GM18909 (cell line): Measurements from ENCODE around the gene RASGRP3.

Source experiments
- ATAC-seq: cut with Tn5 transposase; IDR thresholded peaks from one replicate; pipeline ENCODE4 v1.9.1; 2021; ENCODE audit warnings: mild to moderate bottlenecking; ENCODE audit not compliant: unreplicated experiment, poor library complexity

The RASGRP3 gene

DNA sequence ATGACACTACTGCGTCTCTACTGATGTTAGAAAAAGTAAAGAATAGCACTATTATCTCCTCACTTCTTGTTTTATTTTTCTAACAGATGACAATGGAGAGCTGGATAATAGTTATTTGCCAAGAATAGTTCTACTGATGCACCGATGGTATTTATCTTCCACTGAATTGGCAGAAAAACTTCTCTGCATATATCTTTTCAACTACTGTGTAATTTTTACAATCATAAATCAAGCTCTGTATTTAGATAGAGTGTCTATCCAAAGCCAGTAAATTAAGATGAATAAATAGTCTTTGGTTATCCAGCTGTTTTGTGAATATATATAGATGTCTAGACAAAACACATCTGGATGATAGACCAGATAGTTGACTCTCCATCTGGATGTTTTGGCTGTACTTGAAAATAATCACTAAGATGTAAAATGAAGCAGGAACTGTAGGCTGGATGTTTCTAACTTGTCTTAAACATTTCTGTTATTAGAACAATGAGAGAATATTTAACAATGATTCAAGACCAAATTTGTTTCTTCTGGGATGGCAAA, 40.1 kb downstream of the RASGRP3 start:
- ATAC-seq = no peak

- no peak for ATAC-seq
These were observed 41.8 kb downstream of the RASGRP3 start for GRCh38 chr2:33518200-33518599.

GRCh38 chr2:33518929-33519328, 42.5 kb downstream of the RASGRP3 start:
- ATAC-seq = no peak

- ATAC-seq = no peak
These were observed 45.4 kb downstream of the RASGRP3 start for GRCh38 chr2:33521791-33522281.

GRCh38 chr2:33522576-33522975, 46.1 kb downstream of the RASGRP3 start:
- ATAC-seq = no peak

DNA sequence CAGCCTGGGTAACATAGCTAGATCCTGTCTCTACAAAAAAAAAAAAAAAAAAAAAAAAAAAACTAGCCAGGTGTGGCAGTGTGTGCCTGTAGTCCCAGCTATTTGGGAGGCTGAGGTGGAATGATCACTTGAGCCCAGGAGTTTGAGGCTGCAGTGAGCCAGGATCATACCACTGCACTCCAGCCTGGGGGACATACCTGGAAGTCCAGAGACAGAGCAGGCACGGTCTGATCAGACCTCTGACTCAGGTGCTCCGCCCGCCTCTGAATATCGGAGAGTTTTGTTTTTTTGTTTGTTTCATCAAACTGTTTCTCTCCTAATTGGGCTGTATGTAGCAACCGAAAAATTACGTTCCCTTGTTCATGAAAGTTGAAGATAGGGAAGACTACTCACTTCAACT, 49.2 kb downstream of the RASGRP3 start:
- ATAC-seq = no peak

GRCh38 chr2:33526132-33526531, 49.7 kb downstream of the RASGRP3 start:
- ATAC-seq = no peak

DNA sequence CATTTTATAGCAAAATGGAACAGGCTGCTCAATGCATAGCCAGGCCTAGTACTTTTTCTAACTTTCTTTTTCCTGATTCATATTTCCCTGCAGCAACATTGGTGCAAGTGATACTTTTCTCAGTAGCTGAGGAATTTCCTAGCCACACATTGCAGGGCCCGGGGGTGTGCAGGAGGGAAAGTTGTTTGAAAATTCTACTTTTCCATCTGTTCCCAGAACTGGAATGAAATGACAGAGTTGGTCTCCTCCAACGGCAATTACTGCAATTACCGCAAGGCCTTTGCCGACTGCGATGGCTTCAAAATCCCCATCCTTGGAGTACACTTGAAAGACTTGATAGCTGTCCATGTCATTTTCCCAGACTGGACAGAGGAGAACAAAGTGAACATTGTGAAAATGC, 50.5 kb downstream of the RASGRP3 start:
- ATAC-seq = no peak

GRCh38 chr2:33528441-33528950, 52.0 kb downstream of the RASGRP3 start:
- no peak for ATAC-seq

DNA sequence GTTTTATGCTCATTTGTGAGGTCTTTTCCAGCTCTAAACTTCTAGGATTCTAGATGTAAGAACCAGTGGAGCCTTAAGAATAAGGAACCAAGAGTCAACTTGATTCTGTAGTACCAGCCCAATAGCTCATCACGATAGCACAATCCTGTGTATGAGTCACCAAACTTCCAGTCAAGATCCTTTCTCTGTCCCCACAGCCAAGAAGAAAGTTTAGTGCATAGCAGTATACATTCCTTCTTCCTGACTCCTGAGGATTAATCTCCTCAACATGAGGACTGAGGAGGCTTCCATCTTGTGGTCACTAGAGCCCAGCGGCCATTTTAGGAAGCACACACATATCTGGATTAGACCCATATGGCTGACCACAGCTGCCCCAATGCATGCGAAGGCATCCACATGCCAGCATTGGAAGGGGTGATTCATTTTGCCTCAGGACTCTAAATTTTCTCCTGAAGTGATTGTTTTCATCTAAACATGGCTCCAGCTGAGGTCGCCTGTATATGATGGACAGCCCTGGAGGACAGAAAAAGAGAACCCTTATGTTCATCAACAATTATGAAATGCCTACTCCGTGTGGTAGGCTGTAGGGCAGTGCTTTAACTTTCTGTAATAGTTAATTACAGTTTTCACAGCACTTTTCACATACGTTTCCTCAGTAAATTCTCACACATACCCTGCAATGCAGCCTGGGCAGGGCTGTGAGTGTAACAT, 53.5 kb downstream of the RASGRP3 start:
- ATAC-seq = peak; percentile 29

- ATAC-seq = peak; percentile 31
These were observed 54.5 kb downstream of the RASGRP3 start for GRCh38 chr2:33530690-33531548.

- no peak for ATAC-seq
These were observed 55.2 kb downstream of the RASGRP3 start for GRCh38 chr2:33531549-33532059.

DNA sequence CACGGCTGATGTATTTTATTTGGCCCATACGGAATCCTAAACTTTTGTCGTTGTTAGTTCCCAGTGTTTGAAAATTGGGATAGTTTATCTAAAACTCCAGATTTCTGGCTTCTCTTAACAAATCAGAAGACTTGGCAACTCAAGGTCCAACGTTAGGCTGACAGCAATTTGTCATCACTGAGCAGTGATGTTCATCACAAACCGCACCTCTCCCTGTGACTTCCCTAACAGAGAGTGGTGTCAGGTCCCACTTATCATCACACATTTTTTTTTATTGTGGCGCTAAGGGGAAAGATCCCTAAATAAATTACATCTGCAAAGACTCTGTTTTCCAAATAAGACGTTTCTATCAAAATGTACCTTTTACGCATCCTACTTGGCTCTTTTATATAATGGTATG, 55.7 kb downstream of the RASGRP3 start:
- ATAC-seq = no peak

DNA sequence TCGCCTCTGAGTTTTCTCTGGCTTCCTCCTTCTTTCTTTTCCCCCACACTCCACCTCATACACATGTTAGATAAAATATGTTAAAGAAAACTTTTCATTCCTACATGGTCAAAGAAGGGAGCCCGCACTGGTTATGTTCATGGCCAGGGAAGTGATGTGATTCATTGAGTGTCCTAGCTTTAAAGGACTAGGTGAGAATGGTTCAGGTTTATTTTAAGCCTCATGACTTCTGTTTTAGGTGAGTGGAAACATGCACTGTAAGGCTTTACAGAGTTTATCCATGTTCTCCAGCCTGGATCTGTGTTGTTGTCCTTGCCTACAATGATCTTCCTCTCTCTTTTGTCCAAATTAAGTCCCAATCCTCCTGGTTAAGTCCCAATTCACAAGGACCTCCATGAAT, 56.5 kb downstream of the RASGRP3 start:
- no peak for ATAC-seq

GRCh38 chr2:33535421-33535820, 59.0 kb downstream of the RASGRP3 start:
- ATAC-seq = no peak

DNA sequence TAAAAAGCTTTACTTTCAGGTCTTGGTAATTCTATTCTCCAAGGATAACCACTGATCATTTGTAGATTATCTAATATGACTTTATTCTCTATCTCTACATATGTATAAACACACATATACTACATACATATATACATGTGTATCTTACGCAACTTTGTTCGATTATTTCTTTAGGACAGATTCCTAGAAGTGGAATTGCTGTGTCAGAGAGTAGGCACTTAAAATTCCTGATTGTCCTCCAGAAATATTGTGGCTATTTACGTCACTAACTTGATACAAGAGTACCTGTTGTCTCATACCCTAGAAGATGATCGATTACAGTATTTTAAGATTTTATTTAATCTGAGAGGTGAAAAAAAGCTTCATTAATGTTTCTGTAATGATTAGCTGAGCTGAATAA, 64.8 kb downstream of the RASGRP3 start:
- no peak for ATAC-seq

- ATAC-seq = no peak
These were observed 73.8 kb downstream of the RASGRP3 start for GRCh38 chr2:33550206-33550605.

DNA sequence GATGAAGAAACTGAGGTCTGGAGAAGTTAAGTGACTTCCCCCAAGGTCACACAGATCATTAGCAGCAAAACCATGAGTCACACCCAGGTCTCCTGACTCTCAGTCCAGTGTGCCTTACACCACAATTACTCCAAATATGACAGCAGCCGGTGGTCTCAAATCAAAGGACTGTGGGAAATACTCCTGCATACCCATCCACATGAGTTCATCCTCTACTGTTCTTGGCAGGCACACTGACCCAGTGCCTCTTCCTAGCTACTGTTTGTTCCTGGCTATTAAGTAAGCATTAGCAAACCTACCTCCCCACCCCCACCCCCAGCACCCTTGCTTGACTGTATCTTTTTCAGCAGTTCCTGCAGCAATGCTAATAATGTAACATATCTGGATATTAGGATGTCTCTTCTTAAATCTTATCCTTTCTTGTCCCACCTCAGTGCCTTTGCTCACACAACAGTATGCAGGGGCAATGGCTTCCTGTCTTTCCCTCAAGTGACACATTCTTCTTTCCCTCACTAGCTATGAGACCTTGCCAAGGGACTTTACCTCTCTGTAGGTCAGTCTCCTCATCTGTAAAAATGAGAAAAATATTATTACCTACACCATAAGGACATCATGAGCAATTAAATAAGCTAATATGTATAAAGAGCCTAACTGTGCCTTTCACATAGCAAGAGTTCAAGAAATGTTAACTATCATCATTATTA, 76.5 kb downstream of the RASGRP3 start:
- ATAC-seq = no peak

DNA sequence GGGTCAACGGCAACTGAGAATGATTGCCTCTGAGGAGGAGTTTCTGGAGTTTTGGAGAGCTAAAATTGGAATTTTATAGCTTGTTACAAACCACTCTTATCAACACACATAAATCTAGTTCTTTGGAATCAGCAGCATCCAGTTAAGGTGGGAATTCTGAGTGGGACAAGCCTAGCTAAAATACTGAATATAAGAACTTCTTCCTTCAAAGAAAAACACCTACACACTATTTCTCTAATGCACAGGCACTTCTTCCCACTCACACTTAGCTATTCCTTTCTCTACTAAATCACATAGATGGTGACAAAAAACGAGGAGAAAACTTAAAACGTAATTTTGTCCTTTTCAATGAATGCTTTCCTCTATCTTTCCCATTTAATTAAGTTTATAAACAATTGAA, 79.2 kb downstream of the RASGRP3 start:
- no peak for ATAC-seq

GRCh38 chr2:33559328-33559727, 82.9 kb downstream of the RASGRP3 start:
- ATAC-seq = no peak
